ES-I3 (cell line): ENCODE results near the gene SLC35F3.
"Not testable (repeated sequence)": the region's sequence is repeated elsewhere in the genome, so short reads cannot be mapped to it uniquely, and the experiment has no call there.

Experiments
- H3K36me3 ChIP-seq: 2 replicates; pipeline ENCODE4 v1.6.1; 2013; ENCODE audit warnings: mild to moderate bottlenecking, low read length, control low read depth, moderate library complexity; ENCODE audit not compliant: insufficient read depth
- H3K4me1 ChIP-seq: 2 replicates; pipeline ENCODE4 v1.6.1; 2013; ENCODE audit warnings: mild to moderate bottlenecking, control low read depth, low read length; ENCODE audit not compliant: insufficient read depth
- H3K9ac ChIP-seq: 2 replicates; pipeline ENCODE4 v1.6.1; 2013; ENCODE audit warnings: low read depth, mild to moderate bottlenecking, low read length, moderate library complexity
- H3K9me3 ChIP-seq: 2 replicates; pipeline ENCODE4 v1.6.1; 2013; ENCODE audit warnings: mild to moderate bottlenecking, low read length, moderate library complexity; ENCODE audit not compliant: control insufficient read depth, insufficient read depth

SLC35F3 gene

DNA sequence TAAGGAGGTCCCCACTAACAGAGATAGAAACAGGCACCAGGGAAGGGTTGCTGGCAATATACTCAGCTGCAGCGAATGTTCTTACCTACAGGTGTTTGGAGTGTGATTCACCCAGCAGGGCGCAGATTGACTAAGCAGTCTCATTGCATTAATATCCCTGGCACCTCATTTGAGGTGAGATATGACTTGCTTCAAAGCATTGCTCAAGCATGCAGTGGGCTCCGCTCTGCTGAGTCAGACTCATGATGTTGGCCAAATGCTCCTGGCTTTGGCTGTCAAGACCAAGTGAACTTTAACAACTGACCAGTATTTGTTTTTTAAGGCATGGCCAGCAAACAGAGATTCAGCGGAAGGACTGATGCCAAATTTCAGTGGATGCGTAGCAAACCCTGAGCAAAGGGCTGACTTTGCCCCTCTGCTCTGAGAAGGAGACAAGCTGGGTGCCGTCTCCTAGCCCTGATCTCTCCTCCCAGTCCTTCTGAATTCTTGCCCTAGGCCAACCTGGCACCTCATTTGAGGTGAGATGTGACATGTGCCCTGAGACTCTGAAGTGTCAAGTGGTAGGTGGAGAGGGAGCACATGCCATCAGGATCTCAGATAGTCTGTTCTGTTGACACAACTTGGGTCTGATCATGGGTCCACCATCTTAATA lies 281.7 kb downstream of the SLC35F3 start:
- H3K4me1 ChIP-seq: no peaks in the 10 kb centered on the region
- no peaks in the 10 kb centered on the region for H3K36me3 ChIP-seq
- no peak overlapping the region for H3K9ac ChIP-seq
- peaks cover 3% of the 10 kb centered on the region; the same call in 1 of the 2 replicates for H3K9me3 ChIP-seq

DNA sequence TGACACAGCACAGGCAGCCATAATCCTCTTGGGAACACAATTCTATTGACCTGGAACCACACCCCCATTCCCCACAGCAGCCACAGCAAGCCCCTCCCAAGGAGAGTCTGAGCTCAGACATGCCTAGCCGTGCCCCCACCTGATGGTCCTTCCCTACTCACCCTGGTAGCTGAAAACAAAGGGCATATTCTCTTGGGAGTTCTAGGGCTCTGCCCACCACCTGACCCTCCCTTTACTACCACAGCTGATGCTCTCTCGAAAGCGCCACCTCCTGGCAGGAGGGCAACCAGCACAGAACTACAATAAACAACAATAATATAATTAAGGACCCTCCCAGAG lies 283.9 kb downstream of the SLC35F3 start:
- Histone ChIP-seq H3K9me3 (peaks cover 3% of the 10 kb centered on the region; the same call in 1 of the 2 replicates), H3K9ac (no peak overlapping the region), H3K4me1 (no peaks in the 10 kb centered on the region), H3K36me3 (no peaks in the 10 kb centered on the region)

DNA sequence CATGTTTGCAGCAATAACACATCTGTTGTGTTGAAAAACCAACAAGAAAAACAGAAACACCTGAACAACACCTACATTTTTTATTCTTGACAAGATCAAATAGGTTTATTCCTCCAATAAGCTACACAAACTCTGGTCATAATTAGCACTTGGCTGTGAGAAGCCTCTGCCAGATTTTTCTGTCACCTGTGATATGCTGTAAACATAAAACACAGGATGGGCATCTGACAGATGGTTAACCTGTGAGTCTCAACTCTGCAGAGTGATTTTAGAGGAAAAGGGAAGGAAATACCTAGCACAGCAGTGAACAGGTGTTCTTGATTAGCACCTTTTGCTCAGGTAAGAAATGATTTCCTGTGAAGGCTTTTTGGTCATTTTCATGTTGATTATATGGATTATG lies 293.4 kb downstream of the SLC35F3 start:
- Histone ChIP-seq H3K9ac (no peak overlapping the region), H3K9me3 (no peaks in the 10 kb centered on the region), H3K4me1 (no peaks in the 10 kb centered on the region), H3K36me3 (no peaks in the 10 kb centered on the region)

DNA sequence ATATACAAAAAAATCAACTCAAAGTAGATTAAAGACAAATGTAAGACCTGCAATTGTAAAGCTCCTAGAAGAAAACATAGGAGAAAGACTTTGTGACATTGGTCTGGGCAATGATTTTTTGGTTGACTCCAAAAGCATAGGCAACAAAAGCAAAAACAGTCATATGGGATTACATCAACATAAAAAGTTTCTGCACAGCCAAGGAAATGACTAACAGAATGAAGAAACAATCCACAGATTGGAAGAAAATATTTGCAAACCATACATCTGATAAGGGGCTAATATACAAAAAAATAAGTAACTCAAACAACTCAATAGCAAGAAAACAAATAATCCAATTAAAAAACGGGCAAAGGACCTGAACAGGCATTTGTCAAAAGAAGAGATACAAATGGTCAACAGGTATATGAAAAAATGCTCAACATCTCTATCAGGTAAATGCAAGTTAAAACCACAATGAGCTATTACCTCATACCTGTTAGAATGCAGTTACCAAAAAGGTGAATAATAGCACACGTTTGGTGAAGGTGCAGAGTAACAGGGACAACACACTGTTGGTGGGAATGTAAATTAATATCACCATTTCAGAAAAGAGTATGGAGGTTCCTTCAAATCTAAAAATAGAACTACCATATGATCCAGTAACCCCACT lies 295.1 kb downstream of the SLC35F3 start:
- no peak overlapping the region for H3K9ac ChIP-seq
- no peaks in the 10 kb centered on the region for H3K9me3 ChIP-seq
- H3K4me1 ChIP-seq: no peaks in the 10 kb centered on the region
- no peaks in the 10 kb centered on the region for H3K36me3 ChIP-seq

DNA sequence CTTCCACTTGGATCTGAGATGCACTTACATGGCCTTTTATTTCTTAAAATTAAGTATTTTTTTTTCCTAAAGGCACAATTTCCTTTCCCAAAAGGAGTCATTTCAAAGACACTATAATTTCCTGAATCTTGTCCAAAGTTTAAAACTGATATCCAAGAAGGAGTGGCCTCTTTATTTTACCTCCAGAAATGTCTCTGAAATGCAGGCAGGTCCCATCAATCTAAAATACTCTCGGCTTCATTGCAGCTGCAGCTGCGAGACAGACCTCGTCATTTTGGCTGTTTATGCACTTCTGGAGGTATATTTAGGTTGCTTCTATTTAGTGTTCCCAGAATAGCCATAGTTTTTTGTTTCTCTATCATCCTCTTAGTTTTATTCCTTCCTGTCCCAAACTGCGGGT lies 296.1 kb downstream of the SLC35F3 start:
- no peak overlapping the region for H3K9ac ChIP-seq
- no peaks in the 10 kb centered on the region for H3K9me3 ChIP-seq
- no peaks in the 10 kb centered on the region for H3K4me1 ChIP-seq
- H3K36me3 ChIP-seq: no peaks in the 10 kb centered on the region

DNA sequence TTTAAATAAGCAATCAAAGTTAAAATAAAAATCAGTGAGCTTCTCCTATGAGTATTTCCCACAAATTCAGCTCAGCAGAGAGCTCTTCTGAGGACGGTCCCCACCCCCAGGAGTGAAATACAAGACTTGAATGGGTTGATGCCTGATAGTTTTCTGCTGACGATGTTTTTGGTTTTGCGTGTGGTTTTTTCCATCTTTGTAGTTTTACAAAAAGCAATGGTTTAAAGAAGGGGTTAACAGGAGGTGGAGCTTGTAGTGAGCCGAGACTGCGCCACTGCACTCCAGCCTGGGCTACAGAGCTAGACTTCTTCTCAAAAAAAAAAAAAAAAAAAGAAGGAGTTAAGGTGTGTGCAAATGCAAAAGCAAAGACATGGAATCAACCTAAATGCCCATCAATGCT lies 297.1 kb downstream of the SLC35F3 start:
- H3K9me3 ChIP-seq: no peaks in the 10 kb centered on the region
- H3K4me1 ChIP-seq: no peaks in the 10 kb centered on the region; the same call in 1 of the 2 replicates
- H3K36me3 ChIP-seq: no peaks in the 10 kb centered on the region
- no peak overlapping the region for H3K9ac ChIP-seq

DNA sequence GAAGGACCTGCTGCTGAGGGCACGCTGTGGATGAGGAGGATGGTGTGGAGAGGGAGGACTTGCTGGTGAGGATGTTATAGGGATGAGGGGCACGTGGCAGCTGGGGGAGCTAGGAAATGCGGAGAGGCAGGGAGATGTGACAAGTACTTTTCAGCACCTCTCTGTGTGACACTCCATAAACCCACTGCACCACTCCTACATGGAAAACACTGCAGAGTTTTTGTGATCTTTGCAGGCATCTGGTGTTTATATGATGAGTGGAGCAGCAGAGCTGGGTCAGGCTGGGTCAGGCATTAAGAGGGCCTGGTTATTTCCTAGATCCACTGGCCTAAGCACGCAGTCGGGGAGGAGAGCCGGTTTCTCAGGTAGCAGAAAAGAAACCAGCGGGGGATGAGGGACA lies 301.5 kb downstream of the SLC35F3 start:
- Histone ChIP-seq H3K36me3 (no peaks in the 10 kb centered on the region), H3K9ac (no peak overlapping the region), H3K4me1 (no peaks in the 10 kb centered on the region; the same call in 1 of the 2 replicates), H3K9me3 (no peaks in the 10 kb centered on the region; the same call in 1 of the 2 replicates)

DNA sequence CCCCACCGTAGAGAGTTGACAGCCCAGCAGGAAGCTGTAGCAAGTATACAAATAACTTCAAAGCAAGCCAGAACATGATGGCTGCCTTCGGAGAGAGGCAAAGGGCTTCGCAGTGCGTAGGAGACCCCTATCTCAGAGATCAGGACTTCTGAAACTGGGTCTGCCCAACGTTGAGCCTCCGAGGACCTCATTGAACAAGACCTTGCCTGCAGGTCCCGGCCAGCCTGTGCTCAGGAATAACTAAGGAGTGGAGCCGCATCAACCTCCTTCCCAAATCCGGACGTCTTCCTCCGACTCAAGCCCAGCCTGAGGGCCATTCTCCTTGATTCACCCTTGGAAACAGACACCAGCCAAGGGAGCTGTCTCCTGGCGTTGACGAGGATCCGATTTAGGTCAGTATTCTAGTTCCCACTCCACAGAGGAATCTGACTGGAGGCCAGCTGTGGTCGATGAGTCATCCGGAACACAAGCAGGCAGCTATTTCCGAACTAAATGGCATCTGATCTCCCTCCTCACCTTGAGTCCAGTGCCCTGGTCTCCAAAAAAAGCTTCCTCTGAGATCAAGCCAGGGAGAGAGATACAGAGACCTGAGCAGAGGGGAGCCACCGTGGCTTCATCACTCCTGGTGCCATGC lies 302.3 kb downstream of the SLC35F3 start:
- H3K4me1 ChIP-seq: no peaks in the 10 kb centered on the region; the same call in 1 of the 2 replicates
- H3K9me3 ChIP-seq: no peaks in the 10 kb centered on the region; the same call in 1 of the 2 replicates
- H3K36me3 ChIP-seq: no peaks in the 10 kb centered on the region
- H3K9ac ChIP-seq: no peak overlapping the region

DNA sequence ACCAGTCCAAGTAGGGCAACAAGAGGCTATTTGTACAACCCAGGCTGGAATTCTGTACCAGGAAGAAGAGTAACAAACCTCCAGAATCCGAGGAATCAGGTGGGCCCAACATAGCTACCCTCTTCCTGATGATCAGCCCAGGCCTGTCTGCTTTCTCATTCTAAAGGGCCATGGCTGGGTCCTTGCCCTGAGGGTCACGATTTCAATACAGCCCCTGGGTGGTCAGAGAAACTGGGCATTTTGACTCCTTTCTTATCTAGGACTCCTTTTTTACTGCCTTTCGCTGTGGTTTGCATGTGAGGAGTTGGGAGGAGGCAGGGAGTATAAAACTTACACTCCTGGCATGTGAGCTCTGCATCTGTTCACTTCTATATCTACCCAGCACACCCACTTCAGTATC lies 303.9 kb downstream of the SLC35F3 start:
- H3K9ac ChIP-seq: no peak overlapping the region

DNA sequence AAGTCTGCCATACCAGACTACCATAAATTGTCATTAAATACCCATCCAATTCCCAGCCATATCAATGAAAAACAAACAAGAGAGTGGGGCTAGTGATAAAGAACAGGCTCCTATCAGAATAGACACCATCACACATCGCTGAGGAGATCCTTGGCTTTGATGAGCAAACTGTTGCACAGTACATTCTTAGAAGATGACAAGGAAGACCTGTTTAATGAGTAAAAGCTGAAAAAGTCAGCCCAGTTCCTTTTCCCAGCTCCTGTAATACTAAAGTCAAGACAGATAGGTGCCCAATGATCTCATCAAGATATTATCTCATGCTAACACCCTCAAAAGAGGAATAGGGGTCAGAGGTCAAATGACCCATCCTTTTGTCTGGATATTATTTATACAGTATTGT lies 304.3 kb downstream of the SLC35F3 start:
- H3K9ac ChIP-seq: no peak overlapping the region
- H3K4me1 ChIP-seq: peaks cover 8% of the 10 kb centered on the region; the same call in 1 of the 2 replicates
- H3K36me3 ChIP-seq: no peaks in the 10 kb centered on the region
- H3K9me3 ChIP-seq: no peaks in the 10 kb centered on the region; the same call in 1 of the 2 replicates

More for the DNA sequence above, 303.9 kb downstream of the SLC35F3 start:
- Histone ChIP-seq H3K4me1 (peaks cover 5% of the 10 kb centered on the region; the same call in 1 of the 2 replicates), H3K36me3 (no peaks in the 10 kb centered on the region), H3K9me3 (no peaks in the 10 kb centered on the region; the same call in 1 of the 2 replicates)

DNA sequence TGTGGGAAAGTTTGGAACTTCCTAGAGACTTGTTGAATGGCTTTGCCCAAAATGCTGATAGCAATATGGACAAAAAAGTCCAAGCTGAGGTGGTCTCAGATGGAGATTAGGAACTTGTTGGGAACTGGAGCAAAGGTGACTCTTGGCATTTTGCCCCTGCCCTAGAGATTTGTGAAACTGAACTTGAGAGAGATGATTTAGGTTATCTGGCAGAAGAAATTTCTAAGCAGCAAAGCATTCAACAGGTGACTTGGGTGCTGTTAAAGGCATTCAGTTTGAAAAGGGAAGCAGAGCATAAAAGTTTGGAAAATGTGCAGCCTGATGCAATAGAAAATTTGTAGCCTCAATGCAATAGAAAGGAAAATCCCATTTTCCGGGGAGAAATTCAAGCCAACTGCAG lies 306.0 kb downstream of the SLC35F3 start:
- not testable (repeated sequence) for H3K9me3 ChIP-seq, H3K9ac ChIP-seq, H3K4me1 ChIP-seq, H3K36me3 ChIP-seq

DNA sequence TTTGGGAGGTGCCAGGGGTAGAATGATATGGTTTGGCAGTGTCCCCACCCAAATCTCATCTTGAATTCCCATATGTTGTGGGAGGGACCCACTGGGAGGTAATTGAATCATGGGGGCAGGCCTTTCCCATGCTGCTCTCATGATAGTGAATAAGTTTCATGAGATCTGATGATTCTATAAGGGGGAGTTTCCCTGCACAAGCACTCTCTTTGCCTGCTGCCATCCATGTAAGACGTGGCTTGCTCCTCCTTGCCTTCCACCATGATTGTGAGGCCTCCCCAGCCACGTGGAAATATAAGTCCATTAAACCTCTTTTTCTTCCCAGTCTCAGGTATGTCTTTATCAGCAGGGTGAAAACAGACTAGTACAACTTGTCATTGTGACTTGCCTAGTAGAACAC lies 307.4 kb downstream of the SLC35F3 start:
- H3K9ac ChIP-seq, H3K9me3 ChIP-seq, H3K36me3 ChIP-seq: not testable (repeated sequence)
- peaks cover 12% of the 10 kb centered on the region; the same call in 1 of the 2 replicates for H3K4me1 ChIP-seq

DNA sequence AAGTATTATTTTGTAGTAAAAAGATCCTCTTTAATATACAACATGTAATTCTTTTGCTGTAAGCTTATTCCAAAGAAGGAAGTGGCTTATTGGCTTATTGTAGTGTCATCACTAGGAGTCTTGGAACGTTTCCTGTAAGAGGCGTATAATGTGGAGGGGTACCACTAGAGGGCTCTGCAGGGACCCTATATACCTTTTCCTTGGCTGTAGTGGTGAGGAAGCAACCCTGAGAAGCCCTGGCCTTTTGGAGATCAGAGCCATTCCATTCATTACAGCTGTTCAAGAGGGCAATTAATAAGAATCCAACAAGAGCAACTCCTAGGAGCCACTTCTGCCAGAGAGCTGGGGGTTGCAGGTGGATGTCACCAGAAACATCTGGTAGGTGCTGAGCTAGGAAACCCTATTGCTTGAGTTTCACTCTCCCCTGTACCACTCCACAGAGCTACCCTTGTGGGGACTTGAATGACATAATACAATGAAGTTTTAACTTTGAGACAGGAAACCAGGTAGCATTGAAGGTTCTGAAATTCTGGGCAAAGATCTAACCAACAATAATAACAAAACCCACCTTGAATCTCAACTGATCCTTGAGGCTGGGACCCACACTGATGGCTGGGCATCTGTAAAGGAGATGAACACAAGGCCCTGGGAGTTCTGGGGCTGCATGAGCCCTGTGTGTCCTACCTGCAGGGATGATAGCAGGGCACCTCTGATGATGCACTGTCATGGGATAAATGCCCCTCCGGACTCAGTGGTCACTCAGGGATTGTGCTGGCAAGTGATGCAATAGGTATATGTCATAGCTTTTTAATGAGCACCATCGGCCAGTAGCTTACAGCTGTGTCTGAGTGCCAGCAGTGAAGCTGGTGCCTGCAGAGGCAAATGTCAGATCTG lies 308.5 kb downstream of the SLC35F3 start:
- H3K4me1 ChIP-seq: peaks cover 12% of the 10 kb centered on the region; the same call in 1 of the 2 replicates
- peak overlapping the region; percentile 79; the same call in 1 of the 2 replicates for H3K9ac ChIP-seq
- H3K36me3 ChIP-seq: no peaks in the 10 kb centered on the region
- H3K9me3 ChIP-seq: no peaks in the 10 kb centered on the region; the same call in 1 of the 2 replicates

DNA sequence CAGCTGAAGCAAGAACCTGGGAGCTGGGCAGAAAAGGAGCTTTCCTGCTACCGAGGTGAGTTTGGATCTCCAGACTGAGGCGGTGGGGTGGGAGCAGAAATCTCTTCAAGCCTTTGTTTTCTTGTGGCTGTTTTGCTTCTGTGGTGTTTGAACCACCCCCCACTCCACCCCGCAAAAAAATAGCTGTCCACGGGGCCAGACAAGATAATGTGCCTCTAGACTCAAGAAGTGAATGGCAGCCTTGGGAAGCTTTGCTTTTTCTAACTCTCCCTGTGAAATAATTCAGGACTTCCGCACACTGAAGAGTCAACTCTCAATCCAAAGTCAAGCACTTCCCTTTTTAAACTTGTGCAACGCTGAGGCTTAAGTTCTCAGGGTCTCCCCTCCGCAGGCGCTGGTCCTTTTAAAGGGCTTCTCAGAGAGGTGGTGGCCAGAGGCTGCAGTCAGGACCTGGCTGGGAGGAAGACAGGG lies 309.2 kb downstream of the SLC35F3 start:
- H3K9ac ChIP-seq: peak overlapping the region; percentile 79; the same call in 1 of the 2 replicates
- H3K9me3 ChIP-seq: no peaks in the 10 kb centered on the region; the same call in 1 of the 2 replicates
- H3K36me3 ChIP-seq: no peaks in the 10 kb centered on the region
- H3K4me1 ChIP-seq: peaks cover 12% of the 10 kb centered on the region; the same call in 1 of the 2 replicates
